ENCODE measurements around the gene TSFM. TPM values are rescaled to one million over a fixed set of nuclear protein-coding genes. Genes with fewer than 3 reads are reported as not detected.

The TSFM gene
- total RNA-seq, 1 experiment from 2014 or later, result 48.7 TPM

DNA sequence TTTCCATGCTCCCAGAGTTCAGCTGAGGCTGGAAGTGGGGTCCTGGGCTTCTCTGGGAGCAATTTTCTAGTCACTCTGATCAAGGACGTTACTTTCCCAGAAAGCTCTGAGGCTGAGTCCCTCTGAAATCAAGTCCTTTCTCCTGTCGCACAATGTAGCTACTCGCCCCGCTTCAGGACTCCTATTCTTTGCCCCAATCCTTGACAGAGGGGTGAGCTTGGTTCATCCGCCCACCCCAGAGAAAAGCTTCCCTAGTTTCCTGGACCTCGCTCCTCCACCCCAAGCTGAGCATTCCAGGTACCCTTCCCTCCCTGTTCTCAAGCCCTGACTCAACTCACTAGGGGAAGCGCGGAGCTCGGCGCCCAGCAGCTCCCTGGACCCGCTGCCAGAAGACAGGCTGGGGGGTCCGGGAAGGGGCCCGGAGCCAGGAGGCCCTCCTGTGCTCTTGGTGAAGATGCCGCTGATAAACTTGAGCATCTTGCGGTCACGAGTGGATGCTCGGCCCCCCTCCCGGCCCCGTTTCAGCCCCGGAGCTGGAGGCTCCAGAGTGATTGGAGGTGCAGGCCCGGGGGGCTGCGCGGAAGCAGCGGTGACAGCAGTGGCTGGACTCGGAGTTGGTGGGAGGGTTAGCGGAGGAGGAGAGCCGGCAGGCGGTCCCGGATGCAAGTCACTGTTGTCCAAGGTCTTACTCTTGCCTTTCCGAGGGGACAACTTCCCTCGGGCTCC is 45.7 kb upstream of the TSFM start:
- DNase-seq (ENCODE audit: low spot score) (no peak), ATAC-seq (peak; percentile 4; the same call in 1 of the 2 replicates)
- TF ChIP-seq, protein P1, sequence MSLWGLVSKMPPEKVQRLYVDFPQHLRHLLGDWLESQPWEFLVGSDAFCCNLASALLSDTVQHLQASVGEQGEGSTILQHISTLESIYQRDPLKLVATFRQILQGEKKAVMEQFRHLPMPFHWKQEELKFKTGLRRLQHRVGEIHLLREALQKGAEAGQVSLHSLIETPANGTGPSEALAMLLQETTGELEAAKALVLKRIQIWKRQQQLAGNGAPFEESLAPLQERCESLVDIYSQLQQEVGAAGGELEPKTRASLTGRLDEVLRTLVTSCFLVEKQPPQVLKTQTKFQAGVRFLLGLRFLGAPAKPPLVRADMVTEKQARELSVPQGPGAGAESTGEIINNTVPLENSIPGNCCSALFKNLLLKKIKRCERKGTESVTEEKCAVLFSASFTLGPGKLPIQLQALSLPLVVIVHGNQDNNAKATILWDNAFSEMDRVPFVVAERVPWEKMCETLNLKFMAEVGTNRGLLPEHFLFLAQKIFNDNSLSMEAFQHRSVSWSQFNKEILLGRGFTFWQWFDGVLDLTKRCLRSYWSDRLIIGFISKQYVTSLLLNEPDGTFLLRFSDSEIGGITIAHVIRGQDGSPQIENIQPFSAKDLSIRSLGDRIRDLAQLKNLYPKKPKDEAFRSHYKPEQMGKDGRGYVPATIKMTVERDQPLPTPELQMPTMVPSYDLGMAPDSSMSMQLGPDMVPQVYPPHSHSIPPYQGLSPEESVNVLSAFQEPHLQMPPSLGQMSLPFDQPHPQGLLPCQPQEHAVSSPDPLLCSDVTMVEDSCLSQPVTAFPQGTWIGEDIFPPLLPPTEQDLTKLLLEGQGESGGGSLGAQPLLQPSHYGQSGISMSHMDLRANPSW (CRISPR knock-in tag; conservative IDR thresholded peaks at IDR 0.05; ENCODE audit: low read depth), result no peak
- TF ChIP-seq, protein P2, sequence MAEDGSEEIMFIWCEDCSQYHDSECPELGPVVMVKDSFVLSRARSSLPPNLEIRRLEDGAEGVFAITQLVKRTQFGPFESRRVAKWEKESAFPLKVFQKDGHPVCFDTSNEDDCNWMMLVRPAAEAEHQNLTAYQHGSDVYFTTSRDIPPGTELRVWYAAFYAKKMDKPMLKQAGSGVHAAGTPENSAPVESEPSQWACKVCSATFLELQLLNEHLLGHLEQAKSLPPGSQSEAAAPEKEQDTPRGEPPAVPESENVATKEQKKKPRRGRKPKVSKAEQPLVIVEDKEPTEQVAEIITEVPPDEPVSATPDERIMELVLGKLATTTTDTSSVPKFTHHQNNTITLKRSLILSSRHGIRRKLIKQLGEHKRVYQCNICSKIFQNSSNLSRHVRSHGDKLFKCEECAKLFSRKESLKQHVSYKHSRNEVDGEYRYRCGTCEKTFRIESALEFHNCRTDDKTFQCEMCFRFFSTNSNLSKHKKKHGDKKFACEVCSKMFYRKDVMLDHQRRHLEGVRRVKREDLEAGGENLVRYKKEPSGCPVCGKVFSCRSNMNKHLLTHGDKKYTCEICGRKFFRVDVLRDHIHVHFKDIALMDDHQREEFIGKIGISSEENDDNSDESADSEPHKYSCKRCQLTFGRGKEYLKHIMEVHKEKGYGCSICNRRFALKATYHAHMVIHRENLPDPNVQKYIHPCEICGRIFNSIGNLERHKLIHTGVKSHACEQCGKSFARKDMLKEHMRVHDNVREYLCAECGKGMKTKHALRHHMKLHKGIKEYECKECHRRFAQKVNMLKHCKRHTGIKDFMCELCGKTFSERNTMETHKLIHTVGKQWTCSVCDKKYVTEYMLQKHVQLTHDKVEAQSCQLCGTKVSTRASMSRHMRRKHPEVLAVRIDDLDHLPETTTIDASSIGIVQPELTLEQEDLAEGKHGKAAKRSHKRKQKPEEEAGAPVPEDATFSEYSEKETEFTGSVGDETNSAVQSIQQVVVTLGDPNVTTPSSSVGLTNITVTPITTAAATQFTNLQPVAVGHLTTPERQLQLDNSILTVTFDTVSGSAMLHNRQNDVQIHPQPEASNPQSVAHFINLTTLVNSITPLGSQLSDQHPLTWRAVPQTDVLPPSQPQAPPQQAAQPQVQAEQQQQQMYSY (CRISPR knock-in tag; IDR thresholded peaks at IDR 0.05), result peak; percentile 73
- Mint-ChIP-seq H3K9me3 (no peaks in the 10 kb centered on the region), H3K27me3 (ENCODE audit: low read depth) (peaks cover 95% of the 10 kb centered on the region), H3K36me3 (no peaks in the 10 kb centered on the region), H3K27ac (no peak overlapping the region), H3K4me3 (peak overlapping the region; percentile 75), H3K4me1 (peaks cover 25% of the 10 kb centered on the region)
- ChIA-PET CTCF (interaction anchor here (0.5 to 6.6 kb wide), 21 partner anchors 8 to 980 kb away, joined by 3 to 146 read pairs (median 6); partner anchors contain the start of genes B4GALNT1, CYP27B1, OS9 and PIP4K2C), POLR2A (interaction anchor here (0.6 to 2.2 kb wide), 6 partner anchors 8 to 170 kb away, joined by 3 to 12 read pairs (median 4); partner anchors contain the start of genes CDK4, EEF1AKMT3, METTL1 and TSPAN31)

DNA sequence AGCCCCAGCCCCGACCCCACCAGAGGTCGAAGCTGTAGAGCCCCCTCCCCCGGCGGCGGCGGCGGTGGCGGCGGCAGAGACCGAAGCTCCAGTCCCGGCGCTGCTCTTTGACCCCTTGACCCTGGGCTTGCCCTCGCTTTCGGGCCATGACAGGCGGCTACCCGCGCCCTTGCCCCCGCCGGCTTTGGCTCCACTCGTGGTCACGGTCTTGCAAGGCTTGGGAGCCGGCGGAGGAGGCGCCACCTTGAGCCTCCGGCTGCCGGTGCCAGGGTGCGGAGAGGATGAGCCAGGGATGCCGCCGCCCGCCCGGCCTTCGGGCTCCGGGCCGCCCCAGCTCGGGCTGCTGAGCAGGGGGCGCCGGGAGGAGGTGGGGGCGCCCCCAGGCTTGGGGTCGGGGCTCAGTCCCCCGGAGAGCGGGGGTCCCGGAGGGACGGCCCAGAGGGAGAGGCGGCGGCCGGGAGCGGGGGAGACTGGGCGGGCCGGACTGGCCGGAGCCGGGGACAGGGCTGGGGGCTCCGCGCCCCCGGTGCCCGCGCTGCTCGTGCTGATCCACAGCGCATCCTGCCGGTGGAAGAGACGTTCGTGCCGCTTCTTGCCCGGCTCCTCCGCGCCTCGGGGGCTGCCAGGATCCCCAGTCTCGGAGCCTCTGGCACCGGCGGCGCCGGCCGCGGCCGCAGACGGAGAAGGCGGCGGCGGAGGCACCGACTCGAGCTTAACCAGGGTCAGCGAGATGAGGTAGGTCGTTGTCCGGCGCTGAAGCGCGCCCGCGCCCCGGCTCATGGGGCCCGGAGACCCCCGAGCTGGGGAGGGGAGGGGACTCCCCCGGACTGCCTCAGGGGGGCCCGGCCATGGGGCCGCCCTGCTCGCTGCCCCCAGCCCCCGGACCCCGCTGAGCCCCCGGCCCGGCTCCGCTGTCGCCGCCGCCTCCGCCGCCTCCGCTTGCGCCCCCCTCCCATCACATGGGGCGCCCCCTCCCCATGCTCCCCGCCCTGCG is 44.8 kb upstream of the TSFM start:
- Mint-ChIP-seq H3K4me1 (peaks cover 28% of the 10 kb centered on the region), H3K36me3 (no peaks in the 10 kb centered on the region), H3K27me3 (ENCODE audit: low read depth) (peaks cover 95% of the 10 kb centered on the region), H3K27ac (no peak overlapping the region), H3K4me3 (peak overlapping the region; percentile 75; the same call in 1 of the 2 replicates), H3K9me3 (no peaks in the 10 kb centered on the region)
- CTCF ChIA-PET, result interaction anchor here (0.5 to 6.6 kb wide), 16 partner anchors 8 to 495 kb away, joined by 3 to 146 read pairs (median 6); partner anchors contain the start of genes B4GALNT1 and OS9
- peak; percentile 2; the same call in 1 of the 2 replicates for ATAC-seq
- POLR2A ChIA-PET, result interaction anchor here (0.9 to 1.7 kb wide), 4 partner anchors 11 to 34 kb away, joined by 3 to 6 read pairs (median 4); partner anchors contain the start of genes CDK4, EEF1AKMT3 and METTL1
- DNase-seq (ENCODE audit: low spot score), result peak; percentile 54
- TF ChIP-seq, protein P3, sequence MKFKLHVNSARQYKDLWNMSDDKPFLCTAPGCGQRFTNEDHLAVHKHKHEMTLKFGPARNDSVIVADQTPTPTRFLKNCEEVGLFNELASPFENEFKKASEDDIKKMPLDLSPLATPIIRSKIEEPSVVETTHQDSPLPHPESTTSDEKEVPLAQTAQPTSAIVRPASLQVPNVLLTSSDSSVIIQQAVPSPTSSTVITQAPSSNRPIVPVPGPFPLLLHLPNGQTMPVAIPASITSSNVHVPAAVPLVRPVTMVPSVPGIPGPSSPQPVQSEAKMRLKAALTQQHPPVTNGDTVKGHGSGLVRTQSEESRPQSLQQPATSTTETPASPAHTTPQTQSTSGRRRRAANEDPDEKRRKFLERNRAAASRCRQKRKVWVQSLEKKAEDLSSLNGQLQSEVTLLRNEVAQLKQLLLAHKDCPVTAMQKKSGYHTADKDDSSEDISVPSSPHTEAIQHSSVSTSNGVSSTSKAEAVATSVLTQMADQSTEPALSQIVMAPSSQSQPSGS (CRISPR knock-in tag; IDR thresholded peaks at IDR 0.05; ENCODE audit: borderline replicate concordance, low read depth), result no peak
- TF ChIP-seq ZNF671 (CRISPR knock-in tag; IDR thresholded peaks at IDR 0.05) (no peak), NFE2L1 (CRISPR knock-in tag; IDR thresholded peaks at IDR 0.05) (no peak), ZNF396 (CRISPR knock-in tag; IDR thresholded peaks at IDR 0.05; ENCODE audit: borderline replicate concordance) (no peak), TEAD4 (CRISPR knock-in tag; IDR thresholded peaks at IDR 0.05) (no peak), ELF4 (CRISPR knock-in tag; IDR thresholded peaks at IDR 0.05; ENCODE audit: low read depth) (no peak), NR1H2 (CRISPR knock-in tag; IDR thresholded peaks at IDR 0.05) (no peak), CREB1 (CRISPR knock-in tag; IDR thresholded peaks at IDR 0.05) (no peak)
- TF ChIP-seq, protein P4, sequence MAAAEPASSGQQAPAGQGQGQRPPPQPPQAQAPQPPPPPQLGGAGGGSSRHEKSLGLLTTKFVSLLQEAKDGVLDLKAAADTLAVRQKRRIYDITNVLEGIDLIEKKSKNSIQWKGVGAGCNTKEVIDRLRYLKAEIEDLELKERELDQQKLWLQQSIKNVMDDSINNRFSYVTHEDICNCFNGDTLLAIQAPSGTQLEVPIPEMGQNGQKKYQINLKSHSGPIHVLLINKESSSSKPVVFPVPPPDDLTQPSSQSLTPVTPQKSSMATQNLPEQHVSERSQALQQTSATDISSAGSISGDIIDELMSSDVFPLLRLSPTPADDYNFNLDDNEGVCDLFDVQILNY (CRISPR knock-in tag; IDR thresholded peaks at IDR 0.05), result no peak
- TF ChIP-seq, protein P5, sequence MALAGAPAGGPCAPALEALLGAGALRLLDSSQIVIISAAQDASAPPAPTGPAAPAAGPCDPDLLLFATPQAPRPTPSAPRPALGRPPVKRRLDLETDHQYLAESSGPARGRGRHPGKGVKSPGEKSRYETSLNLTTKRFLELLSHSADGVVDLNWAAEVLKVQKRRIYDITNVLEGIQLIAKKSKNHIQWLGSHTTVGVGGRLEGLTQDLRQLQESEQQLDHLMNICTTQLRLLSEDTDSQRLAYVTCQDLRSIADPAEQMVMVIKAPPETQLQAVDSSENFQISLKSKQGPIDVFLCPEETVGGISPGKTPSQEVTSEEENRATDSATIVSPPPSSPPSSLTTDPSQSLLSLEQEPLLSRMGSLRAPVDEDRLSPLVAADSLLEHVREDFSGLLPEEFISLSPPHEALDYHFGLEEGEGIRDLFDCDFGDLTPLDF (CRISPR knock-in tag; IDR thresholded peaks at IDR 0.05), result no peak
- TF ChIP-seq, protein P6, sequence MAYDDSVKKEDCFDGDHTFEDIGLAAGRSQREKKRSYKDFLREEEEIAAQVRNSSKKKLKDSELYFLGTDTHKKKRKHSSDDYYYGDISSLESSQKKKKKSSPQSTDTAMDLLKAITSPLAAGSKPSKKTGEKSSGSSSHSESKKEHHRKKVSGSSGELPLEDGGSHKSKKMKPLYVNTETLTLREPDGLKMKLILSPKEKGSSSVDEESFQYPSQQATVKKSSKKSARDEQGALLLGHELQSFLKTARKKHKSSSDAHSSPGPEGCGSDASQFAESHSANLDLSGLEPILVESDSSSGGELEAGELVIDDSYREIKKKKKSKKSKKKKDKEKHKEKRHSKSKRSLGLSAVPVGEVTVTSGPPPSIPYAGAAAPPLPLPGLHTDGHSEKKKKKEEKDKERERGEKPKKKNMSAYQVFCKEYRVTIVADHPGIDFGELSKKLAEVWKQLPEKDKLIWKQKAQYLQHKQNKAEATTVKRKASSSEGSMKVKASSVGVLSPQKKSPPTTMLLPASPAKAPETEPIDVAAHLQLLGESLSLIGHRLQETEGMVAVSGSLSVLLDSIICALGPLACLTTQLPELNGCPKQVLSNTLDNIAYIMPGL (CRISPR knock-in tag; IDR thresholded peaks at IDR 0.05), result no peak; the same call in 1 of the 2 replicates
- TF ChIP-seq, protein P2 (CRISPR knock-in tag; IDR thresholded peaks at IDR 0.05), result no peak
